ENCODE measurements around the gene ZNF410.

DNA sequence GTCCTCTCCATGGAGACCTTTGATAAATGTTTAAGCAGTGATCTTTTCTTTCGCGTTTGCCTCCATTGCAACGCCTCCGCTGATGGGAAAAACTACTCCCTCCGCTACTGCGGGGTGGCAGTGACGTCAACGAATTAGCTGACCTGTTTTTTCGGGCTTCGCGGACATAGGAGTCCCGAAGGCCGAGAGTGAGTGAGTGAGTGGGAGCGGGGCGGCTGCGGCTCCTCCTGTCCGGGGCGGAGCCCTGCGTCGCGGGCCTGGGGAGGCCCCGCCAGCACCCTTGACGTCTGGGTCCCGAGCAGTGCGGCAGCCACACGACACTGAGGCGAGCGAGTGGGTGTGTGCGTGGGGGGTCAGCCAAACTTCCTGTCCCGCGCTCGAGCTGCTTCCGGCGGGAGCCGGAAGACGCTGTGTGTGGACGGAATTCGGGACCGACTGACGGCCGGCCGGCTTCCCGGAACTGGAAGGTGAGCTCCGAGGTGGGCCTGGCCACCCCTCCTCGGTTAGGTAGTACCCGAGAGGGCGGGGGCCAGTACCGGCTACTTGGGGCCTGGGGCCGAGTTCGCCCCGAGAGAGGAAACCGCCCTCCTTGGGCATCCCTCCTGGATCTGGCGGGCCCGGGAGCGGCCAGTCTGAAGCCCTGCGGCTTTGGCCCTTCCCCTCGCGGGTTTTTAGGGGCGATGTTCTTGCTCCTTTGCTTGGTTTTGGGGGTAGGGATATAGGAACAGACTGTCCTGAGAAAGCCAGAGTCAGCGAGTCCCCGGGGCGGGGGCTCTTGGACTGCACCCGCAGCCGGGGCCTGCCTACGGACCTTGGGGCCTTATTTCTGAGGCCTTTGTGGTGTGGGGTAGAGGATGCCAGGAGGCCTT lies at the start of gene ZNF410:
- TF ChIP-seq, protein P1, sequence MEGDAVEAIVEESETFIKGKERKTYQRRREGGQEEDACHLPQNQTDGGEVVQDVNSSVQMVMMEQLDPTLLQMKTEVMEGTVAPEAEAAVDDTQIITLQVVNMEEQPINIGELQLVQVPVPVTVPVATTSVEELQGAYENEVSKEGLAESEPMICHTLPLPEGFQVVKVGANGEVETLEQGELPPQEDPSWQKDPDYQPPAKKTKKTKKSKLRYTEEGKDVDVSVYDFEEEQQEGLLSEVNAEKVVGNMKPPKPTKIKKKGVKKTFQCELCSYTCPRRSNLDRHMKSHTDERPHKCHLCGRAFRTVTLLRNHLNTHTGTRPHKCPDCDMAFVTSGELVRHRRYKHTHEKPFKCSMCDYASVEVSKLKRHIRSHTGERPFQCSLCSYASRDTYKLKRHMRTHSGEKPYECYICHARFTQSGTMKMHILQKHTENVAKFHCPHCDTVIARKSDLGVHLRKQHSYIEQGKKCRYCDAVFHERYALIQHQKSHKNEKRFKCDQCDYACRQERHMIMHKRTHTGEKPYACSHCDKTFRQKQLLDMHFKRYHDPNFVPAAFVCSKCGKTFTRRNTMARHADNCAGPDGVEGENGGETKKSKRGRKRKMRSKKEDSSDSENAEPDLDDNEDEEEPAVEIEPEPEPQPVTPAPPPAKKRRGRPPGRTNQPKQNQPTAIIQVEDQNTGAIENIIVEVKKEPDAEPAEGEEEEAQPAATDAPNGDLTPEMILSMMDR (optimal IDR thresholded peaks at IDR 0.05 in 1 of 3, IDR thresholded peaks at IDR 0.05 in 1 of 3, conservative IDR thresholded peaks at IDR 0.05 in 1 of 3; ENCODE audit: extremely low read depth in 1 of 3, insufficient read depth in 2 of 3, low read length in 3 of 3) = no peak
- TF ChIP-seq EZH2 (IDR thresholded peaks at IDR 0.05; ENCODE audit: low read length) = no peak

All from keratinocyte (primary cell).